Suprapubic skin (tissue), 3 donors: ENCODE results near the gene NLRP1.

ENCODE experiments used
- EP300 ChIP-seq: sonication (generic); formaldehyde crosslinking; IDR thresholded peaks from one replicate; pipeline ENCODE4 v1.6.1; 2017; ENCODE audit warnings: antibody characterized with exemption
- POLR2A ChIP-seq, 2 donors: fragments of 450-650 bp; IDR thresholded peaks; one replicate each; pipeline ENCODE4 v1.6.1; 2017; ENCODE audit warnings: antibody characterized with exemption in 2 of 2, mild to moderate bottlenecking in 2 of 2, moderate library complexity in 2 of 2
- TF ChIP-seq, protein P1 (sequence below), 2 donors: fragments of 200-600 bp in 1 of 2; fragments of 450-650 bp in 1 of 2; sonication (generic) in 1 of 2; IDR thresholded peaks; one replicate each; pipeline ENCODE4 v1.5.1; 2016 to 2019; ENCODE audit warnings: antibody characterized with exemption in 2 of 2, mild to moderate bottlenecking in 1 of 2, moderate library complexity in 1 of 2

GRCh38 chr17:5531085-5531418 is 53.3 kb downstream of the NLRP1 start:
- TF ChIP-seq, protein P1, sequence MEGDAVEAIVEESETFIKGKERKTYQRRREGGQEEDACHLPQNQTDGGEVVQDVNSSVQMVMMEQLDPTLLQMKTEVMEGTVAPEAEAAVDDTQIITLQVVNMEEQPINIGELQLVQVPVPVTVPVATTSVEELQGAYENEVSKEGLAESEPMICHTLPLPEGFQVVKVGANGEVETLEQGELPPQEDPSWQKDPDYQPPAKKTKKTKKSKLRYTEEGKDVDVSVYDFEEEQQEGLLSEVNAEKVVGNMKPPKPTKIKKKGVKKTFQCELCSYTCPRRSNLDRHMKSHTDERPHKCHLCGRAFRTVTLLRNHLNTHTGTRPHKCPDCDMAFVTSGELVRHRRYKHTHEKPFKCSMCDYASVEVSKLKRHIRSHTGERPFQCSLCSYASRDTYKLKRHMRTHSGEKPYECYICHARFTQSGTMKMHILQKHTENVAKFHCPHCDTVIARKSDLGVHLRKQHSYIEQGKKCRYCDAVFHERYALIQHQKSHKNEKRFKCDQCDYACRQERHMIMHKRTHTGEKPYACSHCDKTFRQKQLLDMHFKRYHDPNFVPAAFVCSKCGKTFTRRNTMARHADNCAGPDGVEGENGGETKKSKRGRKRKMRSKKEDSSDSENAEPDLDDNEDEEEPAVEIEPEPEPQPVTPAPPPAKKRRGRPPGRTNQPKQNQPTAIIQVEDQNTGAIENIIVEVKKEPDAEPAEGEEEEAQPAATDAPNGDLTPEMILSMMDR (IDR thresholded peaks at IDR 0.05): no peak
- TF ChIP-seq POLR2A (IDR thresholded peaks at IDR 0.05) (no peak), EP300 (no peak)
